Measurements from ENCODE around the gene SPTBN4.
"Not testable (repeated sequence)": the region's sequence is repeated elsewhere in the genome, so short reads cannot be mapped to it uniquely, and the experiment has no call there.

The SPTBN4 gene

DNA sequence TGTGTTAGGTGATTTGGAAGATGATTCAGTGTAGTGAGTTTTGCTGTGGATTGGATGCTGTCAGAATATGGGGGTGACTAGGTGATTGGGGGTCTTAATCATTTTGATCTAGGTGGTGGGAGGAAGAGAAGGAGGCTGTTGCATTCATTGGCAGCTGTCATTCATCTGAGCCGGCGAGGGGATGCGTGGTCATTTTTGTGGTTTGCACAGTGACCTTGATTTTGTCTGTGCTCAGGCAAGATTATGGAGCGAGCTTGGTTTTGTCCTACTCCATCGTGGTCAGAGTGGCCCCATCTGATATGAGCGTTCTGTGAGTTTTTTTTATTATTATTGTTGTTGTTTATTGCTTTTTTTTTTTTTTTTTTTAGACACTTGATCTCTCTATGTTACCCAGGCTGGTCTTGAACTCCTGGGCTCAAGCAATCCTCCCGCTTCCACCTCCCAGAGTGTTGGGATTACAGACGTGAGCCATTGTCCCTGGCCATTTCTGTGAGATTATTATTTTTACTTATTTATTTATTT is 42.0 kb downstream of the SPTBN4 start:
- no peak for DNase-seq

DNA sequence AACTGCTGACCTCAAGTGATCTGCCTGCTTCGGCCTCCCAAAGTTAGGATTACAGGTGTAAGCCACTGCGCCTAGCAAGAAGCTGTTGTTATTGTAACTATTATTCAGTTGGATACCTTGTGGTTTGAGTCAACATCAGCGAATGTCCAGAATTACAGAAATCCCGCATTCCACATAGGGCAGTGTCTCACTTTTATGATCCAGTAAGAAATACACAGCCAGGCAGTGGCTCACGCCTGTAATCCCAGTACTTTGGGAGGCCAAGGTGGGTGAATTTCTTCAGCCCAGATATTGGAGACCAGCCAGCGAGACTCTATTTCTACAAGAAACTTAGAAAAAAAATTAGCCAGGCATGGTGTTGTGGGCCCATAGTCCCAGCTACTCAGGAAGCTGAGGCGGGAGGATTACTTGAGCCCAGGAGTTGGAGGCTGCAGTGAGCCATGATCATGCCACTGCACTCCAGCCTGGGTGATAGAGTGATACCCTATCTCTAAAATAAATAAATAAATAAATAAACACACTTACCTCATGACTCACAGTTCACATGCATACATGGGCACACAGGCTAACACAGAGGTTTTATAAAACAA is 43.8 kb downstream of the SPTBN4 start:
- no peak for DNase-seq

DNA sequence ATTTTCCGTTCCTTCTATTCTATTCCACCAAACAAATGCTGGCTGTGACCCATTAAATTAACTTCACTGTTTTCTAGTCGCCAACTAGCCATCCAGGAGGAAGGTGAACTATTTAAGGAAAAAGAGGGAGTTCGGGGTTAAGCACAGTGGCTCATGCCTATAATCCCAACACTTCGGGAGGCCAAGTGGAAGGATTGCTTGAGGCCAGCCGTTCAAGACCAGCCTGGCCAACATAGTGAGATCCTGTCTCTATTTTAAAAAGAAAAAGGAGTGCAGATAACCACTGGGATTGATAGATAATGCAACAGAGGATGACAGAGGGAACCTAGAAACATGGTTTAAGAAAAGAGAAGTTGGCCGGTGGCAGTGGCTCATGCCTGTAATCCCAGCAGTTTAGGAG is 44.7 kb downstream of the SPTBN4 start:
- no peak for DNase-seq

GRCh38 chr19:40512110-40512472 is 45.3 kb downstream of the SPTBN4 start:
- no peak for DNase-seq

DNA sequence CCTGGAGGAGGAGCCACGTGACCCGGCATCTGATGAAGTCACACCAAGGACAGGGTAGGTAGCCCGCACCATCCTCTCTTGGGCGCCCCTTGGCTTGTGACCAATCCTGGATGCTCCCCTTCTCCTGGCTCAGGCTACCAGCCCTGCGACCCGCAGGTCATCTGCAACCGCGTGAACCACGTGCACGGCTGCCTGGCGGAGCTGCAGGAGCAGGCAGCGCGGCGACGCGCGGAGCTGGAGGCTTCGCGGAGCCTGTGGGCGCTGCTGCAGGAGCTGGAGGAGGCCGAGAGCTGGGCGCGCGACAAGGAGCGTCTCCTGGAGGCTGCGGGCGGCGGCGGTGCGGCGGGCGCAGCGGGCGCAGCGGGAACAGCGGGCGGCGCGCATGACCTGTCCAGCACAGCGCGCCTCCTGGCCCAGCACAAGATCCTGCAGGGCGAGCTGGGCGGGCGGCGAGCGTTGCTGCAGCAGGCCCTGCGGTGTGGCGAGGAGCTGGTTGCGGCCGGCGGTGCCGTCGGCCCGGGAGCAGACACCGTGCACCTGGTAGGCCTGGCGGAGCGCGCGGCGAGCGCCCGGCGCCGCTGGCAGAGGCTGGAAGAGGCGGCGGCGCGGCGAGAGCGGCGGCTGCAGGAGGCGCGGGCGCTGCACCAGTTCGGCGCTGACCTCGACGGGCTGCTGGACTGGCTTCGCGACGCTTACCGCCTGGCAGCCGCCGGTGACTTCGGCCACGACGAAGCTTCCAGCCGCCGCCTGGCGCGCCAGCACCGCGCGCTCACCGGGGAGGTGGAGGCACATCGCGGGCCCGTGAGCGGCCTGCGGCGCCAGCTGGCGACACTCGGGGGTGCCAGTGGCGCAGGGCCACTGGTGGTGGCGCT is 45.9 kb downstream of the SPTBN4 start:
- no peak for DNase-seq

- DNase-seq = no peak
Observed at GRCh38 chr19:40513345-40513678, 46.5 kb downstream of the SPTBN4 start.

GRCh38 chr19:40513741-40514315 is 47.0 kb downstream of the SPTBN4 start:
- DNase-seq = no peak

DNA sequence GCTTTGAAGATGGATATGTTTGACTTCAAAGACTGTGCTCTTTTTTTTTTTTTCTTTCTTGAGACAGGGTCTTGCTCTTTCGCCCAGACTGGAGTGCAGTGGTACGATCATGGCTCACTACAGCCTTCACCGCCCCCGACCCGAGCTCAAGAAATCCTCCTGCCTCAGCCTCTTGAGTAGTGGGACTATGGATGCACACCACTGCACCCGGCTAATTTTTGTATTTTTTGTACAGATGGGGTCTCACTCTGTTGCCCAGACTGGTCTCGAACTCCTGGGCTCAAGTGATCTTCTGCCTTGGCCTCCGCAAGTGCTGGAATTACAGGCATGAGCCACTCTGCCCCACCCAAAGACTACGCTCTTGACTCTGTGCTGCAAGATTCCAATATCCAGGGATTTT is 50.4 kb downstream of the SPTBN4 start:
- no peak for DNase-seq

- no peak for DNase-seq
Observed at GRCh38 chr19:40519352-40520322, 52.8 kb downstream of the SPTBN4 start.

GRCh38 chr19:40521276-40521675 is 54.5 kb downstream of the SPTBN4 start:
- no peak for DNase-seq

DNA sequence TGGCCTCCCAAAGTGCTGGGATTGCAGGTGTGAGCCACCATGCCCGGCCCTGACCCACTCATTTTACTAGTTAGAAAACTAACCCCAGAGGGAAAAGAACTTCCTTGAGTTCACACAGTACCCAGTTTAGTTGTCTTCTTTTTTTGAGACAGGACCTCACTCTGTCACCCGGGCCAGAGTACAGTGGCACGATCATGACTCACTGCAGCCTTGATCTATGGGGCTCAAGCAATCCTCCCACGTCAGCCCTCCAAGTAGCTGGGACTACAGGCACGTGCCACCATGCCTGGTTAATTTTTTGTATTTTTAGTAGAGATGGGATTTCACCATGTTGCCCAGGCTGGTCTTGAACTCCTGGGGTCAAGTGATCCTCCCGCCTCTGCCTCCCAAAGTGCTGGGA is 55.1 kb downstream of the SPTBN4 start:
- not testable (repeated sequence) for DNase-seq

GRCh38 chr19:40523322-40524047 is 56.7 kb downstream of the SPTBN4 start:
- DNase-seq = peak; percentile 17

DNA sequence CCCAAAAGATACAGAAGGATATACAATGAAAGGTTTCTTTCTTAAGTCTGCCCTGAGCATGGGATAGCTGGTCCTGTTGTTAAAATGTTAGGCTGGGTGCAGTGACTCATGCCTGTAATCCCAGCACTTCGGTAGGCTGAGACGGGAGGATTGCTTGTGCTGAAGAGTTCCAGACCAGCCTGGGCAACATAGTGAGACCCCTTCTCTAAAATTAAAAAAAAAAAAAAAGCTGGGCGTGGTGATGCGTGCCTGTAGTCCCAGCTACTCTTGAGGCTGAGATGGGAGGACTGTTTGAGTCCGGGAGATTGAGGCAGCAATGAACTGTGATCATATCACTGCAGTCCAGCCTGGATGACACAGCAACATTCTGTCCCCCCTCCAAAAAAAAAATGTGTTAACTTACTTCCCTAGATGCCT is 57.3 kb downstream of the SPTBN4 start:
- no peak for DNase-seq

DNA sequence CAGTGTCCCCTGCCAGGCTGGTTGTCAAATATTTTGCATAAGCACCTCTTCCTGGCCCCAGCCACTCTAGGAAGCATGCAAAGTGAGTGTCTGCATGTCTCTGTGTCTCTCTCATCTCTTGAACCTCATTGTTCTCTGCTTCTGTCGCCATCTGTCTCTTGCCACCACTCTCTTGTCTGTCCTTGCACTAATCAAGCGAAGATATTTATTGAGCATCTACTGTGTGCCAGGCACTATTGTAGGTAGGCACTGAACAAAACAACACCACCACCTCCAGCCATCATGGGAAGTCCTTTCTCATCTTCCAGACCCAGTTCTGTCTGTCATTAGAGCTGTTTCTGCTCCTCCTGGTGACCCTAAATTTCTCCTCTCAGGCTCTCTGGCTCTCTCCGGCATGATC is 57.9 kb downstream of the SPTBN4 start:
- DNase-seq = no peak

- DNase-seq = no peak
Observed at GRCh38 chr19:40525234-40526051, 58.6 kb downstream of the SPTBN4 start.

DNA sequence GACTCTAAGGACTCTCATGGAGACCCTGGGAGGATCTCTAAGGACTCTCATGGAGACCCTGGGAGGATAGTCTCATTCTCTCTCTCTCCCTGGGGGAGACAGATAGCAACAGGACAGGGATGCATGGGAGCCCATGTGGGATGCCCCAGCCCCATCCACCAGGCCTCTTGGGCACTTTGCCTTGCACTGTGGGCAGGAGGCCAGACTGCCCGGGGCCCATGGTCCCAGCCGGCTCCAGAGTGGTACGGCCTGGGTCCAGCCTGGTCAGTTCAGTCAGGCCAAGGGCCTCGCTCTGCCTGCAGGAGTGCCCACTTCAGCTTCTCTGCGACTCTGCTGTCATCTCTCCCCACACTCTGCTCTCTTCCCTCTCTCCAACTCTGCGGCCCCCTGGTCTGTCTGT is 61.3 kb downstream of the SPTBN4 start:
- no peak for DNase-seq

DNA sequence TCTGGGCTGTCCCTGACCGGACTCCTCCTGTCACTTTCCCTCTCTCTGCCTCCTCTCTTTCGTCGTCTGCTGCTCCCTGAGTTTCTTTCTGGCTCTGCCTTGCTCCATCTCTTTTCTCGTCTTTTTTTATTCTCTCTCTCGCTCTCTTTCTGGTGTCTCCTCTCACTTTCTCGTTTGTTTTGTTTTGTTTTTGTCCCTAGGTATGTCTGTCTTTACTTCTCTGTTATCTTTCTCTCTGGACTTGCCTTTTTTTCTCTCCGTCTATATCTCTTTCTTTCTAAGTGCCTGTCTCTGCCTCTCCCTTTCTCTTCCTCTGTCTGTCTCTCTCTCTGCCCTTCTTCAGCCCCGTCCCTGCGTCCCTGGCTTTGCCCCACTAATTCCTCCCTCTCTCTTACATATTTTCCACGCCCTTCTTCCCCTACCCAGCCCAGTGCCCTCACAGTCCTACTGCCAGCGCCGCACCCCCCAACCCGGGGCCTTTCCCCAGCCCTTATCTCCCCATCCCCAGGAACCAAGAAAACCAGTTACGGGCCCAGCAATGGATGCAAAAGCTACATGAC is 61.8 kb downstream of the SPTBN4 start:
- DNase-seq = no peak

GRCh38 chr19:40529093-40529954 is 62.5 kb downstream of the SPTBN4 start:
- DNase-seq = peak; percentile 84

DNA sequence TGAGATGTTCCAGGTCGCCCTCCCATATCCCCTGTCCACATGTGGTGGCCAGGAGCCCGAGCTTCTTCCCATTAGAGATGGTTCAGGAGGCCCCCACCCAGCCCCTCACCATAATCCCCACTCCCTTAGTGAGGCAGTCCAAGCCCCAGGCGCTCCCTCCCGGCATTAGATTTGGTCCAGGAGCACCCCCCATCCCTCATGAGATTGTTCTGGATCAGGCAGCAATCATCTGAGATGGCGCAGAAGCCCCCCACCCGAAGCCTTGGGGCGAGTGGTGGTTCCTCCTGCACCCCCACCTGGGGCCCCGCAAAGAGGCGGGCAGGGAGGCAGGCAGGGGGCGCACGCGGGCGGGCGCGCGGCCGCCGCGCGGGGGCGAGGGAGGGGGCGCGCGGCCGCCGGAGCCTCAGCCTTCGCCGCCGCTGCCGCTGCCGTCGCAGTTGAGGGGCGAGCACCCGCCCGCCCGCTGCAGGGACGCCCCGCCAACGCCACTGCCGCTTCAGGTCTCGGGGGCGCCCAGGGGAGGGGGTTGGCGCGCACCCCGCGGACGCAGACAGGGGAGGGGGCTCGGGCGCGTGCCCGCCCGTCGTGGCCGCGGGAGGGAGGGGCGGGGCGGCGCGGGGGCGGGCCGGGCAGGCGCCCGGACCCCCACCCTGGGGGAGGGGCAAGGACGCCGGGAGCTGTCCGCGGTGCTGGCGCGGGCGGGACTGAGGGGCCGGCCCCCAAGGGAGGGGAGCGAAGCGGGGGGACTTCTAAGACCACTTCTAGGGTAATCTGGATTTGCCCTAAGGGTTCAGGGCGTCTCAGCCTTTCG is 63.5 kb downstream of the SPTBN4 start:
- DNase-seq = peak; percentile 23

All from T-helper 9 cell (primary cell).